ENCODE results near the gene LEPROT. TPM values are rescaled to one million over a fixed set of nuclear protein-coding genes. Genes with fewer than 3 reads are reported as not detected.
"Not testable (repeated sequence)": the region's sequence is repeated elsewhere in the genome, so short reads cannot be mapped to it uniquely, and the experiment has no call there.

The LEPROT gene
- total RNA-seq, 4 donors from 2014 or later: 54.5 to 73.3 (median 66.7) TPM

DNA sequence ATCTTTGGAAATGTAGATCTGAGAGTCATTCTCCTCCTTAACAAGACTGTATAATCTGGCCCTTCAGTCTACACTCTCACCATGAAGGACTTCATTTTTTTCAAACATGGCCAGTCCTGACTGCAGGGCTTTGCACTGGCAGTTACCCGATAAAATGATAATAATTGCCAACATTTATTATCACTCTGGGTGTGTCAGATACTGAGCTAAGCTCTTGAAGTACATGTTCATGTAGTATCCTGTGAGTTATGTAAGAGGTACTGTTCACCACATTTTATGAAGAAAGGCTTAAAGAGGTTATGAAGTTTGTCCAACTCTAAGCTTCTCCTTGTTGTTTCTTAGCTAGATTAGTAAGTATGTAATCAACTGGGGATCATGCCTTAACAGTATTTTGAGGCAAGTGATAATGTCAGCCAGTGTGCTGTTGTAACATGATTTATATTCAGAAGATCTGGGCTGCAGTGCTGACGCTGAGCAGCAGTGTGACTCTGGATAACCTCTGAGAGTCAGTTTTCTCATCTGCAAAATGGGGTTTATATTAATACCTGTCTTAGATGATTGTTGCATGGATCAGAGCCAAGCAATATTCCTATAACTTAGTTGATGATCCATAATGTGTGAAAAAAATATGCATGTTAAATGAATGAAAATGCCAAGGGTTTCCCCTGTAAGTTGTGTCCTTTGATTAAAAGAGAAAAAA is 42.1 kb upstream of the LEPROT start:
- DNase-seq (ENCODE audit: extremely low spot score): no peak
- intact Hi-C loops (cut with DNase I): no loop called here
- H3K27ac ChIP-seq (replicated peaks in 1 of 4): no peak overlapping the region
- H3K27me3 ChIP-seq: no peaks in the 10 kb centered on the region
- no peak for TF ChIP-seq POLR2A (IDR thresholded peaks at IDR 0.05; ENCODE audit: low read depth)
- TF ChIP-seq, protein P1, sequence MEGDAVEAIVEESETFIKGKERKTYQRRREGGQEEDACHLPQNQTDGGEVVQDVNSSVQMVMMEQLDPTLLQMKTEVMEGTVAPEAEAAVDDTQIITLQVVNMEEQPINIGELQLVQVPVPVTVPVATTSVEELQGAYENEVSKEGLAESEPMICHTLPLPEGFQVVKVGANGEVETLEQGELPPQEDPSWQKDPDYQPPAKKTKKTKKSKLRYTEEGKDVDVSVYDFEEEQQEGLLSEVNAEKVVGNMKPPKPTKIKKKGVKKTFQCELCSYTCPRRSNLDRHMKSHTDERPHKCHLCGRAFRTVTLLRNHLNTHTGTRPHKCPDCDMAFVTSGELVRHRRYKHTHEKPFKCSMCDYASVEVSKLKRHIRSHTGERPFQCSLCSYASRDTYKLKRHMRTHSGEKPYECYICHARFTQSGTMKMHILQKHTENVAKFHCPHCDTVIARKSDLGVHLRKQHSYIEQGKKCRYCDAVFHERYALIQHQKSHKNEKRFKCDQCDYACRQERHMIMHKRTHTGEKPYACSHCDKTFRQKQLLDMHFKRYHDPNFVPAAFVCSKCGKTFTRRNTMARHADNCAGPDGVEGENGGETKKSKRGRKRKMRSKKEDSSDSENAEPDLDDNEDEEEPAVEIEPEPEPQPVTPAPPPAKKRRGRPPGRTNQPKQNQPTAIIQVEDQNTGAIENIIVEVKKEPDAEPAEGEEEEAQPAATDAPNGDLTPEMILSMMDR (IDR thresholded peaks at IDR 0.05): no peak
- no peak for TF ChIP-seq POLR2AphosphoS5 (IDR thresholded peaks at IDR 0.05)
- no peak for TF ChIP-seq EP300 (IDR thresholded peaks at IDR 0.05)
- 95% methylated on average over 2 of the region's 2 CpGs for WGBS
- no peaks in the 10 kb centered on the region for H3K36me3 ChIP-seq
- no peak overlapping the region for H3K4me3 ChIP-seq
- no peaks in the 10 kb centered on the region for H3K9me3 ChIP-seq
- H3K4me1 ChIP-seq: no peaks in the 10 kb centered on the region

DNA sequence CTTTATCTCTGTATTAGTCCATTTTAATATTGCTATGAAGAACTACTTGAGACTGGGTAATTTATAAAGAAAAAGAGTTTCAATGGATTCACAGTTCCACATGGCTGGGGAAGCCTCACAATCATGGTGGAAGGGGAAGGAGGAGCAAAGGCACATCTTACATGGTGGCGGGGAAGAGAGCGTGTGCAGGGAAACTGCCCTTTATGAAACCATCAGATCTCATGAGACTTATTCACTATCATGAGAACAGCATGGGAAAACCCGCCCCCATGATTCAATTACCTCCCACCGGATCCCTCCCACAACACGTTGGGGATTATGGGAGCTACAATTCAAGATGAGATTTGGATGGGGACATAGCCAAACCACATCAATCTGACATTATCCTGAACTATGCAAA is 36.0 kb upstream of the LEPROT start:
- WGBS: 97% methylated on average over 5 of the region's 5 CpGs
- H3K4me1 ChIP-seq; H3K27ac ChIP-seq (replicated peaks in 1 of 4); H3K4me3 ChIP-seq; DNase-seq (ENCODE audit: extremely low spot score); H3K27me3 ChIP-seq; intact Hi-C loops (cut with DNase I); H3K36me3 ChIP-seq; H3K9me3 ChIP-seq: not testable (repeated sequence)

DNA sequence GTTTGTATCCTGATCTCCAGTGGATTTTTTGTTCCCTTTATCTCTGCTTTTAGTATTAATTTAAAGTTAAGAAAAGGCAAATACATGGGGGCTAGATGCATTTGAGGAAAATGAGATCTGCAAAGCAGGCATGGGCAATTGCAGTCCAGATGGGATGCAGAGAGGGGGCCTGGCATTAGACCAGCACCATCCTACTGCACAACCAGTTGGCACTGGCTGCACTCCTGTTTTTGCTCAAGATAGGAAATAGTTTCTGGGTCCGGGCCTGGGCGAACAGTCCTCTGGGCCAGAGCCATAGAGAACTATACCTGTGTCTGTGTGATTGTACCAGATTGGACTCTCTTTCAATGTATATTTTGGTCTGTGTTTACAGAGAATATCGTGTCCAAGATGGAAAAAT is 34.0 kb upstream of the LEPROT start:
- intact Hi-C loops (cut with DNase I): no loop called here
- Histone ChIP-seq H3K4me3 (no peak overlapping the region), H3K27ac (replicated peaks in 1 of 4) (no peak overlapping the region), H3K36me3 (peaks cover 0 to 15% (median 0%) of the 10 kb centered on the region in 4 donors), H3K27me3 (no peaks in the 10 kb centered on the region), H3K4me1 (no peaks in the 10 kb centered on the region), H3K9me3 (no peaks in the 10 kb centered on the region)
- 100% methylated on average over 3 of the region's 3 CpGs for WGBS
- DNase-seq (ENCODE audit: extremely low spot score): no peak
- TF ChIP-seq EP300 (IDR thresholded peaks at IDR 0.05) (no peak), POLR2AphosphoS5 (IDR thresholded peaks at IDR 0.05) (no peak), POLR2A (IDR thresholded peaks at IDR 0.05; ENCODE audit: low read depth) (no peak)
- TF ChIP-seq, protein P1 (IDR thresholded peaks at IDR 0.05): no peak

DNA sequence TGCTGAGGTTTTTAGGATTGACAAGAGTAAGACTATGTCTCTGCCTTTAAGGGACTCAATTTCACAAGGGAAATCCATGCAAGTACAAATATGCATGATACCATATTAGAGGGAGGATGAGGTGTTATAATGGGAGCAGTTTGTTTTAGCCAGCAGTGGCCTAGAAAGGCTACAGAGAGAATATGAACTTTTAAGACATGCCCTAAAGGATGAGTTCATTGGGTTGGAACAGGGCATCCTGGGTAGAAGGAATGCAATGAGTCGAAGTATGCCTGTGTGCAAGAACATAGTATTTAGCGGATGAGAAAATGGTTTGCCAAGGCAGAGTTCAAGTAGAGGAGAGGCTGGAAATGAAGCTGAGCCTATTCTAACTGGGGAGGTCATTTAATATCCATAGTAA is 32.6 kb upstream of the LEPROT start:
- Histone ChIP-seq H3K4me3 (no peak overlapping the region), H3K9me3 (no peaks in the 10 kb centered on the region), H3K27ac (replicated peaks in 1 of 4) (no peak overlapping the region), H3K4me1 (no peaks in the 10 kb centered on the region), H3K36me3 (peaks cover 0 to 19% (median 3%) of the 10 kb centered on the region in 4 donors), H3K27me3 (no peaks in the 10 kb centered on the region)
- DNase-seq (ENCODE audit: extremely low spot score): no peak
- intact Hi-C loops (cut with DNase I): no loop called here
- 91% methylated on average over 2 of the region's 2 CpGs for WGBS
- TF ChIP-seq POLR2A (IDR thresholded peaks at IDR 0.05; ENCODE audit: low read depth) (no peak), EP300 (IDR thresholded peaks at IDR 0.05) (no peak), POLR2AphosphoS5 (IDR thresholded peaks at IDR 0.05) (no peak)
- TF ChIP-seq, protein P1 (IDR thresholded peaks at IDR 0.05): no peak

DNA sequence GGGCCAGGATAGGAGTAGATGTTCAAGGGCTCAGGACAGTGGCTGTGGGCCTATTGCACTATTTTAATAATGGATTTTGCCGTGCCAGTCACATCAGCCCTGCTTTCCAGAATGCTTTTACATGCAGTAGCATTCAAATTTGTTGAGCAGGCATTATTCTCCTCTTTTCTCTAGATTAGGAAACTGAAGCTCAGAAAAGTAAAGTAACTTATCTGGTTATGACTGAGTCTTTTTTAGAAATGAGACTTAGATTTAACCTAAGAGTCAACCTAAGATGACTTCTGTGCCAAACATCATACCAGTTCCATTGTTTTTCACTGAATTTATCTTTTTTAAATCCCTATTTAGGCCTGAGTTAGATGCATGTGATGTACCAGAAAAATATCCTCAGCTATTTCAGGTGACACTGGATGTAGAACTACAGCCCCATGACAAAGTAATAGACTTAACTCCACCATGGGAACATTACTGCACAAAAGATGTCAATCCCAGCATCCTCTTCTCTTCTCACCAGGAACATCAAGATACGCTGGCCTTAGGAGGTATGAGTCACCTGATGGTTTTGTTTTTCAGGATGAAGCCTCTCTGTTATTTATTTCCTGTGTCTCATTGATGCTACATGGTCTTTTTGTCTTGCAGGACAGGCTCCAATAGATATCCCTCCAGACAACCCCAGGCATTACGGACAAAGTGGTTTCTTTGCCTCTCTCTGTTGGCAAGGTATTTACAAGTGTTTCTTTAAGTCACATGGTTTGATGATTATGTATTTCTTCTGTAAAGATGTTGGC is 31.4 kb upstream of the LEPROT start:
- H3K27ac ChIP-seq (replicated peaks in 1 of 4): no peak overlapping the region
- H3K27me3 ChIP-seq: no peaks in the 10 kb centered on the region
- intact Hi-C loops (cut with DNase I): no loop called here
- no peaks in the 10 kb centered on the region for H3K9me3 ChIP-seq
- no peak overlapping the region for H3K4me3 ChIP-seq
- peaks cover 0 to 19% (median 3%) of the 10 kb centered on the region in 4 donors for H3K36me3 ChIP-seq
- no peak for DNase-seq (ENCODE audit: extremely low spot score)
- no peaks in the 10 kb centered on the region for H3K4me1 ChIP-seq
- WGBS: 87% methylated on average over 3 of the region's 3 CpGs
- TF ChIP-seq, protein P1 (IDR thresholded peaks at IDR 0.05): no peak
- TF ChIP-seq POLR2AphosphoS5 (IDR thresholded peaks at IDR 0.05) (no peak), POLR2A (IDR thresholded peaks at IDR 0.05; ENCODE audit: low read depth) (no peak), EP300 (IDR thresholded peaks at IDR 0.05) (no peak)
